GM21447 (cell line): ENCODE data around the gene ANKUB1.

Experiments
- ATAC-seq: cut with Tn5 transposase; IDR thresholded peaks from one replicate; pipeline ENCODE4 v1.9.1; 2021; ENCODE audit not compliant: unreplicated experiment

ANKUB1 gene

DNA sequence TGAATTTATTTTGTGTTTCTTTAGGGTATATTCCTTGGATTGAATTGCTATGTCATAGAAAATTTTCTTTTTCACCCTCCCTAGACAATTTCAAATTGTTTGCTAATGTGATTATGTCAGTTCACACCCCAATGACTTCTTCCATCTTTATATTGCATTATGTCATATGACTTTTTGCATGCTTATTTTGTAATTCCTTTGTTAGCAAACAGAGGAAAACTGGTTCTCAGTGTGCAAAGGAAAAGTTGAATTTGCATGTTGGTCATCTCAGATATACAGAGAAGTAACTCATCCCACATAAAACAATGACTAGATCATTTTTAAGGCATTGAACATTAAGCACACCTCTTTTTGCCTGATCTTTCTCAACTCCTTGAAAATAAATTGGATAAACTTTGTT is 17.3 kb upstream of the ANKUB1 start:
- no peak for ATAC-seq

DNA sequence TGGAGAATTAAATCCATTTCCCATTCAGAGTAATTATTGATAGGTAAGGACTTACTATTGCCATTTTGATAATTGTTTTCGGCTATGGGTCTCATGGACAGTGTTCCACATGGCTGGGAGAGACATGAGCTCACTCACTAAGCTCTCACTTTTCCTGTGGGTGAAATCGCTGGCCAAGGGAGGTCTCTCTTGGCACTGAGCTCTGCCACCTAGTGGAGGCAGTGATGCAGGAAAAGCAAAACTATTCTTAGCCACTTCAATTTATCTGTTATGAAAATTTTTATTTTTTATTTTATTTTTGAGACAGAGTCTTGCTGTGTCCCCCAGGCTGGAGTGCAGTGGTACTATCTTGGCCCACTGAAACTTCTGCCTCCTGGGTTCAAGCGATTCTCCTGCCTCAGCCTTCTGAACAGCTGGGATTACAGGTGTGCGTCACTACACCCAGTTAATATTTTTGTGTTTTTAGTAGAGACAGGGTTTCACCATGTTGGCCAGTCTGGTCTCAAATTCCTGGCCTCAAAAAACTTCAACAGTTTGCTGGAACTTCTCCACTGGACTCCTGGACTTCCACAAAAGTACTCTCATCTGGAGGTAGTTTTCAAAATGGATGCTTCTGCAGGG is 16.0 kb upstream of the ANKUB1 start:
- ATAC-seq, result no peak

GRCh38 chr3:149806171-149806778 is 13.9 kb upstream of the ANKUB1 start:
- ATAC-seq, result no peak

DNA sequence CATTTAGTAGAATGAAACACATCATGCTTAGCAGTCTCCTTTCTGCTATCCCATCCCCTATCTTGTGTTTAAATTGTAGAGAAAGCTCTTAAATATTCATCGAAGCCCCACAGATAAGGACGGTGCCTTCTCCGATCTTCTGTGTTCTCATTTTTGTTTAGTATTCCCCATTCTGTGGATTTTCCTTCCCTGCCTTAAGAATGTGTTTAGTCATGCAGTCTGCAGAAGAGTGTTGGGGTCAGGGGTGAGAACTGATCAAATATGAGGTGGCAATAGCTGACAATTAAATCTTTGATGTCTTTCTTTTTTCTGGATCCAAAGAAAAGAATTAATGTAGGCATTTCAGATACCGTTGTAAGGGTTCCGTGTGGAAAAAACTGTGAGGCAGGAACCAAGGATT is 9.3 kb upstream of the ANKUB1 start:
- ATAC-seq, result no peak

- ATAC-seq, result no peak
Observed at GRCh38 chr3:149801195-149801594, 8.8 kb upstream of the ANKUB1 start.

GRCh38 chr3:149800693-149801092 is 8.3 kb upstream of the ANKUB1 start:
- no peak for ATAC-seq

DNA sequence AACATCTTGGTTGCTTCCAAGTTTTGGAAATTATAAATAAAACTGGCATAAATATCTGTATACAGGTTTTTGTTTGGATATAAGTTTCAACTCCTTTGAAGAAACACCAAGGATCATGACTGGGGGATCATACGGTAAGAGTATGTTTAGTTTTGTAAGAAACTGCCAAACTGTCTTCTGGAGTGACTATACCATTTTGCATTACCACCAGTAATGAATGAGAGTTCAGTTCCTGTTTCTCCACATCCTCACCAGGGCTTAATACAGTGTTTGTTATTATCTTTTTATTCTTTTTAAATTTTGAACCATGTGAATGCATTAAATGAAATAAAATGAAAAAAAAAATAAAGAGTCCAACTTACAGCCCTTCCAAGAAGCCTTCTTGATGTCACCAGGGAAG is 3.7 kb upstream of the ANKUB1 start:
- no peak for ATAC-seq

- no peak for ATAC-seq
Observed at GRCh38 chr3:149790698-149791097, 1.7 kb downstream of the ANKUB1 start.

GRCh38 chr3:149790268-149790667 is 2.1 kb downstream of the ANKUB1 start:
- no peak for ATAC-seq

GRCh38 chr3:149784064-149784704 is 8.2 kb downstream of the ANKUB1 start:
- no peak for ATAC-seq

DNA sequence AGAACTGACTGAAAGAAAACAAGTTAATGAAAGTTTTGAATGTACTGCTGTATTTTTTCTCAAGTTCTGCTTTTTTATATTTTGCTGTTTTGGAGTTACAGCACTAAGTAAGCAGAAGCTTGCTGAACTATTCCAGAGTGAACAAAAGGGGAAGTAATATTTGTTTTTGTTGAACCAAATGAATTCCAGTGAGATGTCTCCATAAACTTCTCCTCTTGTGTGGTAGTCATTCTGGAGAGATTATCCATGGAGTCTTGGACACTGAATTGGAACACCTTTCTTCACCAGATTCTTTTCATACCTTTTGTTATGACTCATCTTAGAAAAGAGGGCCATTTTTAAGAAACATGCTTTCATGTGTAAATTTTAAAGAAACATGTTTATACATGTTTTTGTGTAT is 8.8 kb downstream of the ANKUB1 start:
- ATAC-seq, result no peak

- ATAC-seq, result no peak
Observed at GRCh38 chr3:149781741-149782140, 10.6 kb downstream of the ANKUB1 start.

GRCh38 chr3:149781211-149781610 is 11.1 kb downstream of the ANKUB1 start:
- ATAC-seq, result no peak

DNA sequence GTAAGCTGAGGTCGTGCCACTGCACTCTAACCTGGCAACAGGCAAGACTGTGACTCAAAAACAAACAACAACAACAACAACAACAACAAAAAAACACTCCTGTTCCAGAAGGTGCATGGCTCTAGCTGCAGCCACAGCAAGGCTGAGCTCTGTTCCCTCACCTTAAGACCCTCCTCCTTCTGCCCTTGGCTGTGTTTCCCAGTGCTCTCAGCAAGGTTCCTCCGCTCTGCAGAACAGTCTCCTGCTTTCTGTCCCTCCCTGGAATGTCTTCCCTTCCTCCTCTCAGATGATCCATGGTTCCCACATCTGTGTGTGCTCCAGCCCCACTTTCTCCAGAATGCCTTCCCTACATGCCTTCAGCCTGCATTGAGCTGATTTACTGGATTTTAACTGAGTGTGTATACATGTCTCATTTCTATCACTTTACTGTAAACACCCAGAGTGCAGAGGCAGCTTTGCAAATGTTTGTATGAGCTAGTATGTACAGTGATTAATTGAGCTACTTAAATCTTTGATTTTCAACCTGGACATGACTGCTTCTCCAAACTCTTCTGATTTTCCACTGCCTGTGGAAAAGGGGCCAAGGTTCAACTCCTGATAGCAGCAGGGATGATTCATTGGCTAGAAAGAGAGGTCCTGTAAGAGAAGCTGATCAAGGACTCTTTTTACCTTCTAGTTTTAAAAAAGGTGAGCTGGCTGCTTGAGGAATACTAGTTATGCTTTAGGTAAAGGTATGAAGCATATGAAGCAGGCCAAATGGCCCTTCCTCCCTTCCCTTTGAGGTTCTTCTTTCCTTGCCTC is 14.7 kb downstream of the ANKUB1 start:
- ATAC-seq, result no peak

GRCh38 chr3:149776170-149776569 is 16.2 kb downstream of the ANKUB1 start:
- ATAC-seq, result no peak

- no peak for ATAC-seq
Observed at GRCh38 chr3:149772861-149773260, 19.5 kb downstream of the ANKUB1 start.

DNA sequence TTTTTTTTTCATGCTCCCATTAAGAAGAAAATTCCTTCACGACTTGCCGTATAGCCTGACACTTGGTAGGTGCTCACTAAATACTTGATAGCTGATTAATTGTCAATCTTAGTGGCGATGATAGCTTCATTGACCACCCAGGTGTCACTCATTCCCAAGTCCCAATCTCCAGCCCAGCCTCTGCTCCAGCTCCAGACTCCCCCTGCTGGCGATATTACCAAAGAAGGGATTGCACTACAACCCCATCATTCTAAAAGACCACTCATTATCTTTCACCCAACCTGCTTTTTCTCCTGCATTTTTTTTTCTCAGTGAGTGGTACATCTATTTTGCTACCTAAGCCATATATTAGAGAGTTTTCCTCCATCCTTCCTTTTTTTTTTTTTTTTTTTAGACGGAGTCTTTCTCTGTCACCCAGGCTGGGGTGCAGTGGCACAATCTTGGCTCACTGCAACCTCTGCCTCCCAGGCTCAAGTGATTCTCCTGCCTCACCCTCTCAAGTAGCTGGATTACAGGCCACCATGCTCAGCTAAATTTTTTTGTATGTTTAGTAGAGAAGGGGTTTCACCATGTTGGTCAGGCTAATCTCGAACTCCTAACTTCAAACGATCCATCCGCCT is 20.6 kb downstream of the ANKUB1 start:
- no peak for ATAC-seq

GRCh38 chr3:149770246-149770645 is 22.1 kb downstream of the ANKUB1 start:
- no peak for ATAC-seq

- no peak for ATAC-seq
Observed at GRCh38 chr3:149768704-149769103, 23.6 kb downstream of the ANKUB1 start.

DNA sequence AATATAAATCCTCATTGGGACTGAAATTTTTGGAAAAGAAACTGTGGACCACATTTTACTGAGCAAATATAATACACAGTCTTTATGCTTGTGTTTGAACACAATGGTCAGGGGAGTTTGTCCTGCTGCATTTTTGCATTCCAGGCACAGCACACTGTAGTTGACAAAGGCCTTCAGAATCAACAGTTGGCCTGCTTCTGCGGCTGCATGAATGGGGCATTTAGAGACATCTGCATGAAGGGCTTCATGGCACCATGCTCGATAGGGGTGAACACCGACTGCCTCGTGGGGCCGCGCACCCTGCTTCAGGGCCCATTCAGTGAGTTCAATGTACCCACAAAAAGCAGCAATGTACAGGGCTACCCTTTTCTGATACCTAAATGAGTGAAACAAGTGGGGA is 24.6 kb downstream of the ANKUB1 start:
- no peak for ATAC-seq

DNA sequence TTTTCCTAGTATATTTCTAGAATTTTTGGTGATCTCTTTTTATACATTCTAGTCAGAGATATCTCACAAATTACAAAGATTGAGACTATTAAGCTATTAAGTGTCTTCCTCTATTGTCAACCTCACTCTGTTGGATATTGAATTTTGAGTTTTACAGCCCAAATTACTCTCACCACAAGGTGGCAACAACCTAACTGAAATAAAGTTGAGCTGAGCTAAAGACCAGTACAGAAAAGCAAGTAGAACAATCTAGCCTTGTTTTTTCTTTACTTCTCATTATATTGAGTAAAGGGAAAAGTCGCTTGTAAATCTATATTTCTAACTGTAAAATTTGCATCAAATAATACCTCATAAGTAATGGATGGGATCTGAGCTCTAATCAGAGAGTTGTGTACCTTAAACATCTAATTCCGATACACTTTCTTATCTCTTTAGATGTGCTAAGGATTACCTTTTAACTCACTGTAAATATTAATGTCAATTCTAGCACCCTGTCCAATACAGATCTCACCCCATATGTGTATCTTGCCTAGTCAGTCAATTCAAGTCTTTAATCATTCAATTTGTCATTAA is 26.5 kb downstream of the ANKUB1 start:
- no peak for ATAC-seq
